PC-9 (cell line): ENCODE data around the gene NUMB. TPM values are rescaled to one million over a fixed set of nuclear protein-coding genes. Genes with fewer than 3 reads are reported as not detected.

ENCODE experiments used
- BruUV-seq: library from RNA; stranded (reverse); fragments of 400-500 nt; replicated peaks from 2 replicates; lab custom pipeline; 2021; lab: Mats Ljungman, UMichigan
- CTCF ChIA-PET: fragments of 300-600 bp; sonication (Branson Sonifier 250); formaldehyde crosslinking; loops from one replicate; lab custom pipeline; 2022; ENCODE audit warnings: antibody characterized with exemption; lab: Charles Lee
- POLR2A ChIA-PET: fragments of 300-600 bp; sonication (Branson Sonifier 250); formaldehyde crosslinking; loops from one replicate; lab custom pipeline; 2022; ENCODE audit warnings: antibody characterized with exemption; ENCODE audit not compliant: unreplicated experiment; lab: Charles Lee
- DNase-seq, 2 experiments: peaks; one replicate each; pipeline versions ENCODE4 v3.0.0 to v3.0.0-alpha.2; 2015 to 2022; ENCODE audit warnings: mixed read lengths in 1 of 2
- H2AFZ ChIP-seq: fragments of 200-600 bp; sonication (generic); 2 replicates; pipeline ENCODE4 v1.8.1; 2017; ENCODE audit warnings: antibody characterized with exemption
- H3F3A ChIP-seq: fragments of 200-600 bp; sonication (generic); 2 replicates; pipeline ENCODE4 v1.8.1; 2017; ENCODE audit warnings: antibody characterized with exemption, mild to moderate bottlenecking, low read depth; ENCODE audit not compliant: insufficient read depth
- H3K27ac ChIP-seq: fragments of 200-600 bp; sonication (generic); 2 replicates; pipeline ENCODE4 v1.6.1; 2016; ENCODE audit warnings: mixed run types
- H3K27me3 ChIP-seq: fragments of 200-600 bp; sonication (generic); 2 replicates; pipeline ENCODE4 v1.6.1; 2016; ENCODE audit warnings: low read depth, mixed run types; ENCODE audit not compliant: insufficient read depth
- H3K36me3 ChIP-seq: fragments of 200-600 bp; sonication (generic); 2 replicates; pipeline ENCODE4 v1.6.1; 2016; ENCODE audit warnings: low read depth, mixed run types
- H3K4me1 ChIP-seq: fragments of 200-600 bp; sonication (generic); replicated peaks from 2 replicates; pipeline ENCODE4 v1.6.1; 2016; ENCODE audit warnings: mixed run types; ENCODE audit not compliant: insufficient read depth
- H3K4me2 ChIP-seq: fragments of 200-600 bp; sonication (generic); 2 replicates; pipeline ENCODE4 v1.6.1; 2017; ENCODE audit warnings: mixed run types
- H3K4me3 ChIP-seq: fragments of 200-600 bp; sonication (generic); 2 replicates; pipeline ENCODE4 v1.6.1; 2016; ENCODE audit warnings: mixed run types
- H3K79me2 ChIP-seq: fragments of 200-600 bp; sonication (generic); 2 replicates; pipeline ENCODE4 v1.6.1; 2017; ENCODE audit warnings: low read depth, mixed run types
- H3K9me2 ChIP-seq: fragments of 200-600 bp; sonication (generic); 2 replicates; pipeline ENCODE4 v1.8.1; 2017; ENCODE audit warnings: mild to moderate bottlenecking; ENCODE audit not compliant: insufficient read depth
- H3K9me3 ChIP-seq: fragments of 200-600 bp; sonication (generic); 2 replicates; pipeline ENCODE4 v1.8.1; 2016; ENCODE audit warnings: low read depth; ENCODE audit not compliant: insufficient read depth
- H4K20me1 ChIP-seq: fragments of 200-600 bp; sonication (generic); 2 replicates; pipeline ENCODE4 v1.8.1; 2017; ENCODE audit not compliant: insufficient read depth
- CTCF ChIP-seq: fragments of 200-600 bp; sonication (generic); conservative IDR thresholded peaks from 2 replicates; pipeline ENCODE4 v1.6.1; 2017; ENCODE audit warnings: mixed run types, antibody characterized with exemption, mild to moderate bottlenecking, moderate library complexity
- EZH2 ChIP-seq: fragments of 200-600 bp; sonication (generic); IDR thresholded peaks from 2 replicates; pipeline ENCODE4 v1.8.0; 2017; ENCODE audit warnings: antibody characterized with exemption, low read depth
- intact Hi-C: fragments of 100-400 bp; cut with micrococcal nuclease; formaldehyde crosslinking; loops from one replicate; pipeline ENCODE4 v1.10.0; 2022; ENCODE audit not compliant: unreplicated experiment
- total RNA-seq: library from RNA; stranded (reverse); gene quantifications from 2 replicates; pipeline ENCODE4 v1.2.3, GENCODE V29; 2021

NUMB gene
- total RNA-seq, 1 experiment from 2014 or later: 64.5 TPM

DNA sequence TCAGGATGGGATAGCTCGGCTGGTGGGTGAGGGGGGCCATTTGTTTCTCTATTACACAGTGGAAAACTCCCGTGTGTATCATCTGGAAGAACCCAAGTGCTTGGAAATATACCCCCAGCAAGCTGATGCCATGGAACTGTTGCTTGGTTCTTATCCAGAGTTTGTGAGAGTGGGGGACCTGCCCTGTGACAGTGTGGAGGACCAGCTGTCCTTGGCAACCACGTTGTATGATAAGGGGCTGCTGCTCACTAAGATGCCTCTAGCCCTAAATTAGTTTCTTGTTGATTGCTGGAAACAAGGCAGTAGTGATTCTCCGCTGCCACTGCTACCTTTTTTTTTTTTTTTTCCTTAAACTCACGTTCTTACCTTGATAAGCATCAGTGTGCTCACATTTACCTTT is 34.3 kb upstream of the NUMB start:
- H3K9me2 ChIP-seq: no peaks in the 10 kb centered on the region
- peak overlapping the region; percentile 98 for H3K4me2 ChIP-seq
- TF ChIP-seq CTCF (no peak), EZH2 (no peak)
- no peak for DNase-seq
- CTCF ChIA-PET: no interaction called here
- H3K36me3 ChIP-seq: peaks cover 7% of the 10 kb centered on the region; the same call in 1 of the 2 replicates
- H4K20me1 ChIP-seq: peaks cover 21% of the 10 kb centered on the region
- peaks cover 10% of the 10 kb centered on the region for H3F3A ChIP-seq
- POLR2A ChIA-PET: no interaction called here
- BruUV-seq: no TSS peak
- no peak overlapping the region for H2AFZ ChIP-seq
- H3K27me3 ChIP-seq: no peaks in the 10 kb centered on the region
- intact Hi-C loops: no loop called here
- no peaks in the 10 kb centered on the region for H3K9me3 ChIP-seq
- H3K4me1 ChIP-seq: peaks cover 23% of the 10 kb centered on the region
- no peak overlapping the region for H3K27ac ChIP-seq
- H3K4me3 ChIP-seq: peak overlapping the region; percentile 76; the same call in 1 of the 2 replicates
- H3K79me2 ChIP-seq: peaks cover 29% of the 10 kb centered on the region

DNA sequence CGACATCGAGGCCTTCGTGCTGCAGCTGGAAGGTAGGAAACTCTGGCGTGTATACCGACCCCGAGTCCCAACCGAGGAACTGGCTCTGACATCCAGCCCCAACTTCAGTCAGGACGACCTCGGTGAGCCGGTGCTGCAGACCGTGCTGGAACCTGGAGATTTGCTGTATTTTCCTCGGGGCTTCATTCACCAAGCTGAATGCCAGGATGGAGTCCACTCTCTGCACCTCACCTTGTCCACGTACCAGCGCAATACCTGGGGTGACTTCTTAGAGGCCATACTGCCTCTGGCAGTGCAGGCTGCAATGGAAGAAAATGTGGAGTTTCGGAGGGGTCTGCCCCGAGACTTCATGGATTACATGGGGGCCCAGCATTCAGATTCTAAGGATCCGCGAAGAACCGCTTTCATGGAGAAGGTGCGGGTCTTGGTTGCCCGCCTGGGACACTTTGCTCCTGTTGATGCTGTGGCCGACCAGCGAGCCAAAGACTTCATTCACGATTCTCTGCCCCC is 33.8 kb upstream of the NUMB start:
- H3K27ac ChIP-seq: no peak overlapping the region

More for the DNA sequence above, 33.8 kb upstream of the NUMB start:
- TF ChIP-seq CTCF: no peak
- TF ChIP-seq EZH2: no peak
- Histone ChIP-seq H3K4me2 (peak overlapping the region; percentile 98), H3K4me1 (peaks cover 23% of the 10 kb centered on the region), H4K20me1 (peaks cover 21% of the 10 kb centered on the region), H3K36me3 (peaks cover 7% of the 10 kb centered on the region; the same call in 1 of the 2 replicates), H3K27me3 (no peaks in the 10 kb centered on the region), H3K4me3 (peak overlapping the region; percentile 76), H3K9me3 (no peaks in the 10 kb centered on the region), H3K9me2 (no peaks in the 10 kb centered on the region), H3F3A (peaks cover 10% of the 10 kb centered on the region), H2AFZ (peak overlapping the region; percentile 92), H3K79me2 (peaks cover 29% of the 10 kb centered on the region)
- ChIA-PET CTCF (no interaction called here), POLR2A (no interaction called here)
- DNase-seq: no peak
- intact Hi-C loops: no loop called here
- BruUV-seq: TSS peak; percentile 42
